Neutrophil (primary cell): ENCODE measurements around the gene SIGMAR1.

Source experiments
- H3K27ac ChIP-seq: fragments of 200-600 bp; sonication (generic); 2 replicates; pipeline ENCODE4 v1.5.1; 2016; ENCODE audit warnings: mild to moderate bottlenecking, moderate library complexity
- H3K27me3 ChIP-seq: fragments of 200-600 bp; sonication (generic); 2 replicates; pipeline ENCODE4 v1.6.0; 2016; ENCODE audit warnings: mild to moderate bottlenecking
- H3K36me3 ChIP-seq: fragments of 200-600 bp; sonication (generic); 2 replicates; pipeline ENCODE4 v1.5.1; 2017
- H3K4me1 ChIP-seq, 2 experiments: fragments of 200-600 bp in 1 of 2; sonication (generic) in 1 of 2; 1 replicate in 1 of 2; 2 replicates in 1 of 2; pipeline versions ENCODE4 v1.5.1 to v1.6.1; 2013 to 2016; ENCODE audit warnings: low read depth in 1 of 2, low read length in 1 of 2, mild to moderate bottlenecking in 1 of 2, moderate library complexity in 1 of 2; ENCODE audit not compliant: control insufficient read depth in 1 of 2, insufficient read depth in 1 of 2
- H3K4me3 ChIP-seq, 2 experiments: fragments of 200-600 bp in 1 of 2; sonication (generic) in 1 of 2; 1 replicate in 1 of 2; 2 replicates in 1 of 2; pipeline ENCODE4 v1.5.1; 2013 to 2016; ENCODE audit warnings: low read depth in 1 of 2, low read length in 1 of 2, mild to moderate bottlenecking in 1 of 2, moderate library complexity in 1 of 2
- H3K9me3 ChIP-seq: fragments of 200-600 bp; sonication (generic); 2 replicates; pipeline ENCODE4 v1.5.1; 2016
- CTCF ChIP-seq: fragments of 200-600 bp; sonication (generic); IDR thresholded peaks from 2 replicates; pipeline ENCODE4 v1.5.1; 2016; ENCODE audit warnings: antibody characterized with exemption

The SIGMAR1 gene

GRCh38 chr9:34594177-34594576 lies 43.4 kb downstream of the SIGMAR1 start:
- Histone ChIP-seq H3K4me1 (peaks cover 19 to 22% of the 10 kb centered on the region in 2 experiments), H3K9me3 (no peaks in the 10 kb centered on the region), H3K27me3 (peaks cover 87% of the 10 kb centered on the region), H3K36me3 (no peaks in the 10 kb centered on the region), H3K27ac (no peak overlapping the region), H3K4me3 (no peak overlapping the region)
- TF ChIP-seq CTCF, result no peak

DNA sequence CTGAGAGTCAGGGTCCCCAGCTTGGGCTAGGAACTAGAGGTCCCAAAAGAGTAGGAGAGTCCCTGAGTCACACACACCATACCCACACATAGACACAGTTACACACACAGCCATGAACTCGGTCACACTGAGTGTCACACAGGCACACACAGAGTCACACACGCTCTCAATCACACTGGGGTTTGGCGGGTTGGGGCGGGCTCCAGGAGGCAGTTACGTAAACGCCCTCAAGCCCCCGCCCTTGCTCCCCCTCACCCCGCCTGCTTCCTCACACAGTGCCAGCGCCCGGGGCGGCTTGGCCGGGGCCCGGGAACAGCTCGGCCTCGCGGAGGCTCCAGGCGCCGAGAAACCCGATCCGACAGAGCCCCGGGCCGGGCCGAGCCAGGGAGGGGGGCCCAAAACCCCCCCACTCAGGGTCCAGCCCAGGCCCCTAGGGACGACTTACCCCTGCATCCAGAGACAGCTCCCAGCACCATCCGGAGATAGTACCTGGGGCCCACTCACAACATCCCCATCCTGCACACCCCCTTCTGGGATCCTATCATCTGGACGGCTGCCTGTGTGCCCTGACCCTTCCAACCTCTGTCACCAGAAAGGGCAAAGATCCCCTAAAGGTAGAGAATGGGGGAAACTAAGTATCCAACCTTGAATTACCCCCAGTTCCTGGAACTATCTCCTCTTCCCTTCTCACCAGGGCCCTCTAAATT lies 44.5 kb downstream of the SIGMAR1 start:
- Histone ChIP-seq H3K4me3 (no peak overlapping the region), H3K4me1 (peaks cover 19 to 22% of the 10 kb centered on the region in 2 experiments), H3K27ac (no peak overlapping the region), H3K9me3 (no peaks in the 10 kb centered on the region), H3K27me3 (peaks cover 96% of the 10 kb centered on the region), H3K36me3 (no peaks in the 10 kb centered on the region)
- no peak for TF ChIP-seq CTCF

DNA sequence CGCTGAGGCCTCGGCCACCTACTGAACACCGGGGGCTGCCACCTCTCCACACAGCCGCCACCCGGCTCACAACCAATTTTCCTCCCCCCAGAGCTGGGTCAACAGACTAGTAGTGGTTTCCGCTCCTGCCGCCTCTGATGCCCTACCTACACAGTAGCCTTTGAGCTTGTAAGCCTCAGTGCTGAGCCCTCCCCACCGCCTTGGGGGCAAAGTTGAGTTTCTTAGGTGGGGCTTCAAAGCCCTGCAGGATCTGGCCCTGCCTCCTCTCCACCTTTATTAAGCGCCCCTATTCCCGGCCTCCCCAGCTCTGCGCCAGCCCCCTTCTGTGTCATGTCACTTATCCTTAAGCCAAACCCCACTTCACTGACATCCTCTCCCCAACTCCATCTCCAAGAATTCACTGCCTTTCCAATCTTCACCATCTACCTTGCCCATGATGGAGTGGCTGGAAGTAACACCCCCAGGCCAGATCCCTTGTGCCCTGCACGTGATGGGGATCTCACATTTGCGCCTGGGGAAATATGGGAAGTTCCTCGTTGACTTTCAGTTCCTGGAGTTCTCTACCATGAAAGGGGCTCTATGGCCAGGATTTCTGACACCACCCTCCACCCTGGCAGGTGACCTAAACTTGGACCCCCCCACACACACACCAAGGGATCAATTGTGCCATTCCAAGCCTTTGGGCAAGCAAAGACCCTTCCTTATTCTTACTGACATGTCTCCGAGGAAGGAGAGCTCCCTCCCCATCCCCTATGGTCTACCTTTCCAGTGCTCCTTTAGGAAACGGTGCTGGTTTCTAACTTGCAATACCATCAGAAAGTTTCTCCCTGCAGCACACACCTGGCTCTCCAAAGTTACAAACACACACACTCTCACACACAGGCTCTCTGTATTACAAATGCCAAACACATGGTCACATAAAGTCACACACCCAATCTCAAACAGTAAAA lies 45.4 kb downstream of the SIGMAR1 start:
- peaks cover 97% of the 10 kb centered on the region for H3K27me3 ChIP-seq
- H3K27ac ChIP-seq, result no peak overlapping the region
- peak overlapping the region in 1 of 2 experiments; percentile 41 for H3K4me3 ChIP-seq
- peaks cover 19 to 22% of the 10 kb centered on the region in 2 experiments for H3K4me1 ChIP-seq
- TF ChIP-seq CTCF, result no peak
- H3K36me3 ChIP-seq, result no peaks in the 10 kb centered on the region
- no peaks in the 10 kb centered on the region for H3K9me3 ChIP-seq

GRCh38 chr9:34591248-34591916 lies 46.2 kb downstream of the SIGMAR1 start:
- H3K4me1 ChIP-seq, result peaks cover 19 to 22% of the 10 kb centered on the region in 2 experiments

More at GRCh38 chr9:34591248-34591916, 46.2 kb downstream of the SIGMAR1 start:
- Histone ChIP-seq H3K27ac (no peak overlapping the region), H3K4me3 (peak overlapping the region; percentile 41 to 61), H3K9me3 (no peaks in the 10 kb centered on the region), H3K36me3 (no peaks in the 10 kb centered on the region), H3K27me3 (peaks cover 97% of the 10 kb centered on the region)
- TF ChIP-seq CTCF, result peak; percentile 67
